Measurements from ENCODE around the gene ECI1.
A peak's percentile ranks its signal among the peaks of the same experiment; 100 is the strongest.

Gene ECI1

GRCh38 chr16:2226245-2226793, 25.1 kb downstream of the ECI1 start:
- peak; percentile 60 for DNase-seq
- in situ Hi-C loops (cut with HindIII; ENCODE audit: low pct_ligation_motif_present, low pct_unique_long_range_greater_than_20kb, low sequenced_read_pairs), result no loop called here

- DNase-seq, result peak; percentile 65
Measured at GRCh38 chr16:2223942-2224486, 27.4 kb downstream of the ECI1 start.

GRCh38 chr16:2223221-2223941, 28.0 kb downstream of the ECI1 start, which contains the start of gene E4F1:
Gene E4F1 (plus strand): TSS chr16:2223591. CDS start chr16:2223614, 23 bp downstream.
- DNase-seq, result peak; percentile 100
- in situ Hi-C loops (cut with HindIII; ENCODE audit: low pct_ligation_motif_present, low pct_unique_long_range_greater_than_20kb, low sequenced_read_pairs), result no loop called here

More at GRCh38 chr16:2223942-2224486, 27.4 kb downstream of the ECI1 start:
- in situ Hi-C loops (cut with HindIII; ENCODE audit: low pct_ligation_motif_present, low pct_unique_long_range_greater_than_20kb, low sequenced_read_pairs), result no loop called here

GRCh38 chr16:2216330-2216729, 35.1 kb downstream of the ECI1 start:
- in situ Hi-C loops (cut with HindIII; ENCODE audit: low pct_ligation_motif_present, low pct_unique_long_range_greater_than_20kb, low sequenced_read_pairs), result no loop called here
- no peak for DNase-seq

- in situ Hi-C loops (cut with HindIII; ENCODE audit: low pct_ligation_motif_present, low pct_unique_long_range_greater_than_20kb, low sequenced_read_pairs), result no loop called here
- DNase-seq, result no peak
Measured at GRCh38 chr16:2214719-2214968, 36.7 kb downstream of the ECI1 start, which contains the start of gene PGP. Gene PGP (minus strand): TSS chr16:2214840. CDS start chr16:2214777, 63 bp downstream.

- in situ Hi-C loops (cut with HindIII; ENCODE audit: low pct_ligation_motif_present, low pct_unique_long_range_greater_than_20kb, low sequenced_read_pairs), result no loop called here
- DNase-seq, result peak; percentile 29
Measured at GRCh38 chr16:2213817-2214718, 37.3 kb downstream of the ECI1 start.

- no peak for DNase-seq
- in situ Hi-C loops (cut with HindIII; ENCODE audit: low pct_ligation_motif_present, low pct_unique_long_range_greater_than_20kb, low sequenced_read_pairs), result no loop called here
Measured at GRCh38 chr16:2212362-2213324, 38.7 kb downstream of the ECI1 start.

GRCh38 chr16:2211923-2212347, 39.5 kb downstream of the ECI1 start:
- in situ Hi-C loops (cut with HindIII; ENCODE audit: low pct_ligation_motif_present, low pct_unique_long_range_greater_than_20kb, low sequenced_read_pairs), result no loop called here
- DNase-seq, result no peak

GRCh38 chr16:2210386-2211365, 40.7 kb downstream of the ECI1 start, which contains the start of gene BRICD5:
Gene BRICD5 (minus strand): TSS chr16:2210863. CDS start chr16:2210833, 30 bp downstream.
- in situ Hi-C loops (cut with HindIII; ENCODE audit: low pct_ligation_motif_present, low pct_unique_long_range_greater_than_20kb, low sequenced_read_pairs), result no loop called here
- no peak for DNase-seq

GRCh38 chr16:2210009-2210332, 41.4 kb downstream of the ECI1 start:
- in situ Hi-C loops (cut with HindIII; ENCODE audit: low pct_ligation_motif_present, low pct_unique_long_range_greater_than_20kb, low sequenced_read_pairs), result no loop called here
- DNase-seq, result no peak

- in situ Hi-C loops (cut with HindIII; ENCODE audit: low pct_ligation_motif_present, low pct_unique_long_range_greater_than_20kb, low sequenced_read_pairs), result no loop called here
- no peak for DNase-seq
Measured at GRCh38 chr16:2209258-2210008, 42.0 kb downstream of the ECI1 start.

GRCh38 chr16:2208772-2209171, 42.6 kb downstream of the ECI1 start:
- in situ Hi-C loops (cut with HindIII; ENCODE audit: low pct_ligation_motif_present, low pct_unique_long_range_greater_than_20kb, low sequenced_read_pairs), result no loop called here
- DNase-seq, result no peak

GRCh38 chr16:2208308-2208707, 43.1 kb downstream of the ECI1 start:
- DNase-seq, result no peak
- in situ Hi-C loops (cut with HindIII; ENCODE audit: low pct_ligation_motif_present, low pct_unique_long_range_greater_than_20kb, low sequenced_read_pairs), result no loop called here

- in situ Hi-C loops (cut with HindIII; ENCODE audit: low pct_ligation_motif_present, low pct_unique_long_range_greater_than_20kb, low sequenced_read_pairs), result no loop called here
- DNase-seq, result no peak
Measured at GRCh38 chr16:2207872-2208271, 43.5 kb downstream of the ECI1 start.

GRCh38 chr16:2206780-2207433, 44.5 kb downstream of the ECI1 start:
- no peak for DNase-seq
- in situ Hi-C loops (cut with HindIII; ENCODE audit: low pct_ligation_motif_present, low pct_unique_long_range_greater_than_20kb, low sequenced_read_pairs), result no loop called here

- in situ Hi-C loops (cut with HindIII; ENCODE audit: low pct_ligation_motif_present, low pct_unique_long_range_greater_than_20kb, low sequenced_read_pairs), result no loop called here
- DNase-seq, result no peak
Measured at GRCh38 chr16:2206420-2206779, 45.0 kb downstream of the ECI1 start.

All from ACHN (cell line).